Activated CD4-positive, alpha-beta T cell treated with anti-CD3 and anti-CD28 coated beads for 36 hours (primary cell): Measurements from ENCODE around the gene FBXL4. TPM values are rescaled to one million over a fixed set of nuclear protein-coding genes. Genes with fewer than 3 reads are reported as not detected.

Experiments used
- ATAC-seq: fragments of 200-7000 bp; cut with Tn5 transposase; one replicate; pipeline ENCODE4 v1.10.0; 2021; ENCODE audit warnings: mild to moderate bottlenecking, moderate library complexity
- CTCF ChIA-PET: fragments of 350-600 bp; sonication (Branson Sonifier 250); formaldehyde crosslinking; loops from one replicate; lab custom pipeline; 2021; ENCODE audit warnings: antibody characterized with exemption; lab: Charles Lee
- POLR2A ChIA-PET: fragments of 350-600 bp; sonication (Branson Sonifier 250); formaldehyde crosslinking; loops from one replicate; lab custom pipeline; 2021; ENCODE audit warnings: antibody characterized with exemption, inconsistent platforms; lab: Charles Lee
- DNase-seq: peaks from one replicate; pipeline ENCODE4 v3.0.0-alpha.2; 2020
- H3K27ac Mint-ChIP-seq: one replicate; pipeline ENCODE4 v1.8.0; 2021; ENCODE audit warnings: mixed read lengths
- H3K27me3 Mint-ChIP-seq: one replicate; pipeline ENCODE4 v1.8.0; 2021; ENCODE audit warnings: mixed read lengths
- H3K36me3 Mint-ChIP-seq: one replicate; pipeline ENCODE4 v1.8.0; 2021; ENCODE audit warnings: low read depth, mixed read lengths
- H3K4me1 Mint-ChIP-seq: one replicate; pipeline ENCODE4 v1.8.0; 2021; ENCODE audit warnings: mixed read lengths
- H3K4me3 Mint-ChIP-seq: one replicate; pipeline ENCODE4 v1.8.0; 2021; ENCODE audit warnings: mild to moderate bottlenecking, moderate library complexity, mixed read lengths
- H3K9me3 Mint-ChIP-seq: one replicate; pipeline ENCODE4 v1.8.0; 2021; ENCODE audit warnings: low read depth, mixed read lengths
- intact Hi-C, 2 experiments: fragments of 100-400 bp; cut with DNase I in 1 of 2; cut with micrococcal nuclease in 1 of 2; formaldehyde crosslinking; loops; one replicate each; pipeline versions ENCODE4 v1.14.2 to v1.15.1; 2022 to 2024; cut with DNase I, micrococcal nuclease
- total RNA-seq, 2 experiments: library from RNA; stranded (reverse); gene quantifications; one replicate each; pipeline ENCODE4 v1.2.3, GENCODE V29; 2021

FBXL4 gene
- total RNA-seq, 2 experiments from 2014 or later: 16.2 to 16.5 TPM

GRCh38 chr6:98831057-98831958 is 116.4 kb downstream of the FBXL4 start:
- Mint-ChIP-seq H3K36me3 (no peaks in the 10 kb centered on the region), H3K27ac (no peak overlapping the region), H3K9me3 (no peaks in the 10 kb centered on the region), H3K4me1 (peaks cover 52% of the 10 kb centered on the region), H3K4me3 (peak overlapping the region; percentile 45), H3K27me3 (peaks cover 68% of the 10 kb centered on the region)
- ChIA-PET CTCF (interaction anchor here (0.5 to 2.5 kb wide), 3 partner anchors 13 to 1337 kb away, joined by 3 to 11 read pairs (median 3); no protein-coding TSS in a partner anchor), POLR2A (no interaction called here)
- no peak for ATAC-seq
- intact Hi-C loops: loop anchor here (2.0 to 10.0 kb wide), 7 partner anchors 13 to 1633 kb away; partner anchors contain the start of genes FBXL4 (in 1 of the 2), MMS22L (in 1 of the 2), PRDM13 (in 1 of the 2) and SIM1 (in 1 of the 2)
- peak; percentile 34 for DNase-seq

GRCh38 chr6:98830146-98830545 is 117.6 kb downstream of the FBXL4 start:
- ChIA-PET CTCF (interaction anchor here (2.5 kb wide), 1 partner anchor 15 kb away, joined by 11 read pairs; no protein-coding TSS in a partner anchor), POLR2A (no interaction called here)
- Mint-ChIP-seq H3K27me3 (peaks cover 74% of the 10 kb centered on the region), H3K4me3 (no peak overlapping the region), H3K36me3 (no peaks in the 10 kb centered on the region), H3K4me1 (peaks cover 50% of the 10 kb centered on the region), H3K9me3 (no peaks in the 10 kb centered on the region), H3K27ac (no peak overlapping the region)
- DNase-seq: no peak
- ATAC-seq: no peak
- intact Hi-C loops: loop anchor here (2.0 to 10.0 kb wide), 7 partner anchors 15 to 1635 kb away; partner anchors contain the start of genes FBXL4 (in 1 of the 2), MMS22L (in 1 of the 2), PRDM13 (in 1 of the 2) and SIM1 (in 1 of the 2)

GRCh38 chr6:98828941-98829411 is 118.8 kb downstream of the FBXL4 start:
- Mint-ChIP-seq H3K27me3 (peaks cover 77% of the 10 kb centered on the region), H3K9me3 (no peaks in the 10 kb centered on the region), H3K4me1 (peaks cover 53% of the 10 kb centered on the region), H3K4me3 (no peak overlapping the region), H3K36me3 (no peaks in the 10 kb centered on the region), H3K27ac (no peak overlapping the region)
- ATAC-seq: no peak
- ChIA-PET POLR2A (no interaction called here), CTCF (interaction anchor here (0.9 to 1.1 kb wide), 3 partner anchors 58 to 771 kb away, joined by 3 to 4 read pairs (median 3); no protein-coding TSS in a partner anchor)
- no peak for DNase-seq
- intact Hi-C loops: no loop called here

GRCh38 chr6:98828211-98828788 is 119.4 kb downstream of the FBXL4 start:
- Mint-ChIP-seq H3K36me3 (no peaks in the 10 kb centered on the region), H3K4me1 (peaks cover 50% of the 10 kb centered on the region), H3K4me3 (no peak overlapping the region), H3K27ac (no peak overlapping the region), H3K9me3 (no peaks in the 10 kb centered on the region), H3K27me3 (peaks cover 77% of the 10 kb centered on the region)
- intact Hi-C loops: no loop called here
- ChIA-PET CTCF (interaction anchor here (0.8 to 1.1 kb wide), 2 partner anchors 25 to 57 kb away, joined by 3 to 4 read pairs; no protein-coding TSS in a partner anchor), POLR2A (no interaction called here)
- ATAC-seq (no peak), DNase-seq (no peak)

- Mint-ChIP-seq H3K36me3 (no peaks in the 10 kb centered on the region), H3K4me3 (no peak overlapping the region), H3K27ac (no peak overlapping the region), H3K9me3 (no peaks in the 10 kb centered on the region), H3K27me3 (peaks cover 70% of the 10 kb centered on the region), H3K4me1 (peaks cover 43% of the 10 kb centered on the region)
- intact Hi-C loops: no loop called here
- POLR2A ChIA-PET: no interaction called here
- CTCF ChIA-PET: interaction anchor here (0.7 to 0.8 kb wide), 2 partner anchors 21 to 25 kb away, joined by 3 read pairs; no protein-coding TSS in a partner anchor
- DNase-seq (no peak), ATAC-seq (no peak)
Observed at GRCh38 chr6:98827295-98828159, 120.2 kb downstream of the FBXL4 start.

GRCh38 chr6:98825600-98826230 is 122.0 kb downstream of the FBXL4 start:
- CTCF ChIA-PET: interaction anchor here (0.7 to 1.1 kb wide), 2 partner anchors 11 to 21 kb away, joined by 3 read pairs; no protein-coding TSS in a partner anchor
- Mint-ChIP-seq H3K36me3 (no peaks in the 10 kb centered on the region), H3K4me3 (no peak overlapping the region), H3K27me3 (peaks cover 72% of the 10 kb centered on the region), H3K9me3 (no peaks in the 10 kb centered on the region), H3K27ac (no peak overlapping the region), H3K4me1 (peaks cover 28% of the 10 kb centered on the region)
- POLR2A ChIA-PET: no interaction called here
- intact Hi-C loops: no loop called here
- DNase-seq (no peak), ATAC-seq (no peak)

GRCh38 chr6:98824902-98825599 is 122.7 kb downstream of the FBXL4 start:
- intact Hi-C loops: no loop called here
- POLR2A ChIA-PET: no interaction called here
- Mint-ChIP-seq H3K9me3 (no peaks in the 10 kb centered on the region), H3K36me3 (no peaks in the 10 kb centered on the region), H3K4me3 (peak overlapping the region; percentile 30), H3K27me3 (peaks cover 70% of the 10 kb centered on the region), H3K4me1 (peaks cover 28% of the 10 kb centered on the region), H3K27ac (no peak overlapping the region)
- DNase-seq (no peak), ATAC-seq (no peak)
- CTCF ChIA-PET: interaction anchor here (1.1 kb wide), 1 partner anchor 22 kb away, joined by 3 read pairs; no protein-coding TSS in a partner anchor

GRCh38 chr6:98824162-98824901 is 123.4 kb downstream of the FBXL4 start:
- peaks cover 26% of the 10 kb centered on the region for H3K4me1 Mint-ChIP-seq
- ATAC-seq (no peak), DNase-seq (peak; percentile 33)
- CTCF ChIA-PET: no interaction called here
- H3K4me3 Mint-ChIP-seq: peak overlapping the region; percentile 16
- H3K9me3 Mint-ChIP-seq: no peaks in the 10 kb centered on the region
- POLR2A ChIA-PET: no interaction called here
- no peaks in the 10 kb centered on the region for H3K36me3 Mint-ChIP-seq
- H3K27ac Mint-ChIP-seq: no peak overlapping the region
- H3K27me3 Mint-ChIP-seq: peaks cover 70% of the 10 kb centered on the region
- intact Hi-C loops: no loop called here

GRCh38 chr6:98823428-98824161 is 124.2 kb downstream of the FBXL4 start:
- no peaks in the 10 kb centered on the region for H3K9me3 Mint-ChIP-seq
- ChIA-PET CTCF (interaction anchor here (0.6 to 0.8 kb wide), 2 partner anchors 11 to 256 kb away, joined by 3 read pairs; no protein-coding TSS in a partner anchor), POLR2A (no interaction called here)
- H3K4me3 Mint-ChIP-seq: no peak overlapping the region
- no peaks in the 10 kb centered on the region for H3K36me3 Mint-ChIP-seq
- intact Hi-C loops: no loop called here
- no peak overlapping the region for H3K27ac Mint-ChIP-seq
- DNase-seq: no peak
- H3K4me1 Mint-ChIP-seq: peaks cover 21% of the 10 kb centered on the region
- ATAC-seq: no peak
- H3K27me3 Mint-ChIP-seq: peaks cover 69% of the 10 kb centered on the region
